CD8-positive, alpha-beta memory T cell (primary cell): ENCODE data around the gene SCD. TPM values are rescaled to one million over a fixed set of nuclear protein-coding genes. Genes with fewer than 3 reads are reported as not detected.
A peak's percentile ranks its signal among the peaks of the same experiment; 100 is the strongest.

Experiments
- CTCF ChIA-PET: fragments of 350-600 bp; sonication (Branson Sonifier 250); formaldehyde crosslinking; loops from one replicate; lab custom pipeline; 2021; ENCODE audit warnings: antibody characterized with exemption; lab: Charles Lee
- POLR2A ChIA-PET: fragments of 350-600 bp; sonication (Branson Sonifier 250); formaldehyde crosslinking; loops from one replicate; lab custom pipeline; 2021; ENCODE audit warnings: antibody characterized with exemption; lab: Charles Lee
- DNase-seq, 5 donors: peaks; one replicate each; pipeline versions ENCODE4 v3.0.0 to v3.0.0-alpha.2; 2020 to 2022; ENCODE audit warnings: mixed read lengths in 1 of 5
- H3K27ac ChIP-seq: one replicate; pipeline ENCODE4 v1.7.0; 2013; ENCODE audit warnings: low read depth, mild to moderate bottlenecking, low read length, moderate library complexity
- H3K27me3 ChIP-seq: 2 replicates; pipeline ENCODE4 v1.7.0; 2013; ENCODE audit warnings: low read length, mild to moderate bottlenecking; ENCODE audit not compliant: insufficient read depth, poor library complexity, severe bottlenecking
- H3K36me3 ChIP-seq: 2 replicates; pipeline ENCODE4 v1.7.0; 2013; ENCODE audit warnings: mild to moderate bottlenecking, low read length, moderate library complexity; ENCODE audit not compliant: insufficient read depth
- H3K4me1 ChIP-seq: 2 replicates; pipeline ENCODE4 v1.7.0; 2013; ENCODE audit warnings: mild to moderate bottlenecking, low read length, moderate library complexity; ENCODE audit not compliant: insufficient read depth
- H3K4me3 ChIP-seq: 2 replicates; pipeline ENCODE4 v1.7.0; 2013; ENCODE audit warnings: mild to moderate bottlenecking, low read length
- H3K9me3 ChIP-seq: 2 replicates; pipeline ENCODE4 v1.7.0; 2013; ENCODE audit warnings: mild to moderate bottlenecking, low read length
- H3K27ac Mint-ChIP-seq, 8 donors: one replicate each; pipeline ENCODE4 v1.8.0; 2020 to 2021; ENCODE audit warnings: mixed read lengths in 8 of 8, mild to moderate bottlenecking in 6 of 8, inconsistent platforms in 3 of 8, moderate library complexity in 3 of 8
- H3K27me3 Mint-ChIP-seq, 2 donors: one replicate each; pipeline ENCODE4 v1.8.0; 2020 to 2021; ENCODE audit warnings: mixed read lengths in 2 of 2, mild to moderate bottlenecking in 1 of 2, moderate library complexity in 1 of 2
- H3K36me3 Mint-ChIP-seq, 3 donors: one replicate each; pipeline ENCODE4 v1.8.0; 2020 to 2021; ENCODE audit warnings: mixed read lengths in 3 of 3, inconsistent platforms in 1 of 3, mild to moderate bottlenecking in 1 of 3
- H3K4me1 Mint-ChIP-seq, 3 donors: one replicate each; pipeline ENCODE4 v1.8.0; 2020 to 2021; ENCODE audit warnings: mixed read lengths in 3 of 3, inconsistent platforms in 1 of 3, mild to moderate bottlenecking in 1 of 3
- H3K4me3 Mint-ChIP-seq, 7 donors: one replicate each; pipeline ENCODE4 v1.8.0; 2020 to 2021; ENCODE audit warnings: mixed read lengths in 7 of 7, mild to moderate bottlenecking in 6 of 7, moderate library complexity in 4 of 7, inconsistent platforms in 2 of 7
- H3K9me3 Mint-ChIP-seq, 5 donors: one replicate each; pipeline ENCODE4 v1.8.0; 2020 to 2022; ENCODE audit warnings: mixed read lengths in 5 of 5, mild to moderate bottlenecking in 3 of 5, moderate library complexity in 2 of 5, inconsistent platforms in 1 of 5
- polyA plus RNA-seq: library from polyadenylated mRNA; unstranded; fragments of 300-500 nt; fragmentation: Illumina TruSeq; gene quantifications from one replicate; pipeline ENCODE4 v1.2.3, GENCODE V29; 2021
- total RNA-seq, 2 experiments: library from RNA; stranded (reverse); gene quantifications; one replicate each; pipeline ENCODE4 v1.2.3, GENCODE V29; 2021

Gene SCD
- total and polyA plus RNA-seq, 3 experiments from 2014 or later = 5.1 to 45.3 (median 43.9) TPM

DNA sequence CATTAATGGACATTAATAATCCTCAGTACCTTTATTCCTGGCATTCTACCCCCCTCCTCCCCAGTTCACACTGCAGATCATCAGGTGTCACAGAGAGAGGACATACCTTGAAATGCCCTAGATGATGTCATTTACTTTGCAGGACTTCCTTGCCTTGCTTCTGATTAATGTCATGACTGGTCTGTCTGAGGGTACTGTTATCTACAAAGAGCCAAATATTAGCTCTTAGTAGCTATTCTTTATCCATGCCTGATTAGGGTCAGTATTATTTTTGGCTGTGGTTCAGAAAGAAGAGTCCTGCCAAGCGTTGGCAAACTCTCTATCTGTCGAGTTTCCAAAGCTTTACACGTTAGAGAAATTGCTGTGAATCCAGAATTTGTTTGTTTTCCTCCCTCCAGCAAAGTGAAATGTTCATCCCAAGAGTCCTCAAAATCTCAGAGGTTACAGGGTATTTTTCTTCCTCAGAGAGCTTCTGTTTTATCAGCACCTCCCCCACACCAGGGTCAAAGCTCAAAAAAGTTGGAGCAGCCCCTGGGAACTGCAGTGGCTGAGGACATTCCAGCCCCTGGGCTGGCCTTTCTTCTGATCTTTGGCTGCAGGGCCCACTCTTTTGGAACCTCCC is 12.6 kb downstream of the SCD start:
- Histone ChIP-seq H3K9me3 (no peaks in the 10 kb centered on the region), H3K4me3 (no peak overlapping the region), H3K4me1 (no peaks in the 10 kb centered on the region), H3K36me3 (no peaks in the 10 kb centered on the region), H3K27me3 (no peaks in the 10 kb centered on the region), H3K27ac (no peak overlapping the region)
- Mint-ChIP-seq H3K27ac (peak overlapping the region in 4 of 8 donors; percentile 47 to 74 (median 70)), H3K36me3 (peaks cover 8 to 18% (median 14%) of the 10 kb centered on the region in 3 donors), H3K4me1 (peaks cover 4 to 7% (median 6%) of the 10 kb centered on the region in 3 donors), H3K4me3 (no peak overlapping the region), H3K27me3 (no peaks in the 10 kb centered on the region), H3K9me3 (no peaks in the 10 kb centered on the region)
- ChIA-PET POLR2A (no interaction called here), CTCF (no interaction called here)
- no peak for DNase-seq

GRCh38 chr10:100360234-100360633 is 13.2 kb downstream of the SCD start:
- Histone ChIP-seq H3K4me3 (no peak overlapping the region), H3K36me3 (no peaks in the 10 kb centered on the region), H3K9me3 (no peaks in the 10 kb centered on the region), H3K27ac (no peak overlapping the region), H3K4me1 (no peaks in the 10 kb centered on the region), H3K27me3 (no peaks in the 10 kb centered on the region)
- ChIA-PET CTCF (no interaction called here), POLR2A (no interaction called here)
- no peaks in the 10 kb centered on the region for H3K9me3 Mint-ChIP-seq
- H3K4me3 Mint-ChIP-seq = no peak overlapping the region
- H3K27ac Mint-ChIP-seq = peak overlapping the region in 1 of 8 donors; percentile 74
- H3K4me1 Mint-ChIP-seq = peaks cover 4 to 7% (median 6%) of the 10 kb centered on the region in 3 donors
- peaks cover 7 to 16% (median 13%) of the 10 kb centered on the region in 3 donors for H3K36me3 Mint-ChIP-seq
- DNase-seq = no peak
- H3K27me3 Mint-ChIP-seq = no peaks in the 10 kb centered on the region

- H3K27me3 Mint-ChIP-seq = no peaks in the 10 kb centered on the region
- no peak for DNase-seq
- no peaks in the 10 kb centered on the region for H3K9me3 Mint-ChIP-seq
- Histone ChIP-seq H3K4me3 (no peak overlapping the region), H3K4me1 (no peaks in the 10 kb centered on the region), H3K27me3 (no peaks in the 10 kb centered on the region), H3K36me3 (no peaks in the 10 kb centered on the region), H3K9me3 (no peaks in the 10 kb centered on the region), H3K27ac (no peak overlapping the region)
- no peak overlapping the region for H3K4me3 Mint-ChIP-seq
- H3K27ac Mint-ChIP-seq = peak overlapping the region in 3 of 8 donors; percentile 25 to 95 (median 59)
- peaks cover 2 to 7% (median 3%) of the 10 kb centered on the region in 3 donors for H3K36me3 Mint-ChIP-seq
- ChIA-PET CTCF (no interaction called here), POLR2A (no interaction called here)
- H3K4me1 Mint-ChIP-seq = peaks cover 4 to 7% (median 6%) of the 10 kb centered on the region in 3 donors
Observed at GRCh38 chr10:100362570-100363496, 15.8 kb downstream of the SCD start.

DNA sequence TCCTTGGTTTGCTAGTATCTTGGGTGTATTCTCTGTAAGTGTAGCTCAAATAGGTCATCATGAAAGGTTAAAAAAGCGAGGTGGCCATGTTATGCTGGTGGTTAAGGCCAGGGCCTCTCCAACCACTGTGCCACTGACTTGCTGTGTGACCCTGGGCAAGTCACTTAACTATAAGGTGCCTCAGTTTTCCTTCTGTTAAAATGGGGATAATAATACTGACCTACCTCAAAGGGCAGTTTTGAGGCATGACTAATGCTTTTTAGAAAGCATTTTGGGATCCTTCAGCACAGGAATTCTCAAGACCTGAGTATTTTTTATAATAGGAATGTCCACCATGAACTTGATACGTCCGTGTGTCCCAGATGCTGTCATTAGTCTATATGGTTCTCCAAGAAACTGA is 17.1 kb downstream of the SCD start:
- Mint-ChIP-seq H3K9me3 (no peaks in the 10 kb centered on the region), H3K27ac (no peak overlapping the region), H3K36me3 (peaks cover 2 to 7% (median 3%) of the 10 kb centered on the region in 3 donors), H3K27me3 (no peaks in the 10 kb centered on the region), H3K4me1 (peaks cover 3 to 4% (median 3%) of the 10 kb centered on the region in 3 donors), H3K4me3 (no peak overlapping the region)
- Histone ChIP-seq H3K4me1 (no peaks in the 10 kb centered on the region), H3K4me3 (no peak overlapping the region), H3K36me3 (no peaks in the 10 kb centered on the region), H3K27ac (no peak overlapping the region), H3K9me3 (no peaks in the 10 kb centered on the region), H3K27me3 (no peaks in the 10 kb centered on the region)
- no peak for DNase-seq
- POLR2A ChIA-PET = no interaction called here
- CTCF ChIA-PET = no interaction called here

DNA sequence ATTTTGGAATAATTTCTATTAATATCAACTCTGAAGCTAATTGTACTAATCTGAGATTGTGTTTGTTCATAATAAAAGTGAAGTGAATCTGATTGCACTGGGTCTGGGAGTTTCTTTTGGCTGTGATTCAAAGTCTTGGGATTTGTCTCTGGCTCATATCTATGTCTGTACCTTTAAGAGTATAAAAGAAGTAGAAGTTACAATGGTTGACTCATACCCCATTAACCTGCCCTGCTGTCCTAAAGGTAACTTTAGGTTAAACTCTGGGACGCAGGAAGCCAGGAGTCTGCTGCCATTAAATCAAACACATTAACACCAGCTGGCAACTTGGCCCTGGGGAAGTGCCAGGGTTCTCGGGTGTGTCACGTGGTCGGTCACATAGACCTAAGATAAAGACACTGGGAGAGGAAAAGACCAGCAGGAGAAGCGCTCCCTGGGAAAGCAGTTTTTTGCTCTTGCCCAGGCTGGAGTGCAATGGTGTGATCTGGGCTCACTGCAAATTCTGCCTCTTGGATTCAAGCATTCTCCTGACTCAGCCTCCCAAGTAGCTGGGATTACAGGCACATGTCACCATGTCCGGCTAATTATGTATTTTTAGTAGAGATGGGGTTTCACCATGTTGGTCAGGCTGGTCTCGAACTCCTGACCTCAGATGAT is 17.8 kb downstream of the SCD start:
- H3K36me3 Mint-ChIP-seq = peaks cover 2 to 7% (median 3%) of the 10 kb centered on the region in 3 donors
- H3K9me3 Mint-ChIP-seq = no peaks in the 10 kb centered on the region
- Histone ChIP-seq H3K27ac (no peak overlapping the region), H3K9me3 (no peaks in the 10 kb centered on the region), H3K4me3 (no peak overlapping the region), H3K27me3 (no peaks in the 10 kb centered on the region), H3K4me1 (peaks cover under 1% of the 10 kb centered on the region), H3K36me3 (no peaks in the 10 kb centered on the region)
- DNase-seq = no peak
- H3K27ac Mint-ChIP-seq = no peak overlapping the region
- H3K4me1 Mint-ChIP-seq = peaks cover 5 to 7% (median 6%) of the 10 kb centered on the region in 3 donors
- no peak overlapping the region for H3K4me3 Mint-ChIP-seq
- ChIA-PET CTCF (interaction anchor here (1.1 kb wide), 1 partner anchor 22 kb away, joined by 3 read pairs; no protein-coding TSS in a partner anchor), POLR2A (no interaction called here)
- H3K27me3 Mint-ChIP-seq = no peaks in the 10 kb centered on the region

DNA sequence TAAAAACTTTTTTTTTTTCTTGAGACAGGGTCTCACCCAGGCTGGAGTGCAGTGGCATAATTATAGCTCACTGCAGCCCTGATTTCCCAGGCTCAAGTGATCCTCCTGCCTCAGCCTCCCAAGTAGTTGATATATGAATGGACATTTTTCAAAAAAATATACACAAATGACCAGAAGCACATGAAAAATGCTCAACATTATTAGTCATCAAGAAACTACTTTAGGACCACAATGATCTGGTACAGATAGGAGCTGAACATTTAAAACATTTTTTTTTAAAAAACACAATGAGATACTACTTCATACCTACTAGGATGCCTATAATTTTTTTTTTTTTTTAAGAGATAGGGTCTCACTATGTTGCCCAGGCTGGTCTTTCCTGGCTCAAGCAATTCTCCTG is 21.7 kb downstream of the SCD start:
- Histone ChIP-seq H3K27ac (no peak overlapping the region), H3K27me3 (no peaks in the 10 kb centered on the region), H3K4me3 (no peak overlapping the region), H3K4me1 (peaks cover 34% of the 10 kb centered on the region), H3K9me3 (no peaks in the 10 kb centered on the region), H3K36me3 (no peaks in the 10 kb centered on the region)
- Mint-ChIP-seq H3K27ac (peak overlapping the region in 3 of 8 donors; percentile 26 to 63 (median 63)), H3K27me3 (no peaks in the 10 kb centered on the region), H3K4me3 (no peak overlapping the region), H3K36me3 (no peaks in the 10 kb centered on the region), H3K4me1 (peaks cover 23 to 25% (median 23%) of the 10 kb centered on the region in 3 donors), H3K9me3 (no peaks in the 10 kb centered on the region)
- DNase-seq = no peak
- ChIA-PET CTCF (no interaction called here), POLR2A (no interaction called here)

DNA sequence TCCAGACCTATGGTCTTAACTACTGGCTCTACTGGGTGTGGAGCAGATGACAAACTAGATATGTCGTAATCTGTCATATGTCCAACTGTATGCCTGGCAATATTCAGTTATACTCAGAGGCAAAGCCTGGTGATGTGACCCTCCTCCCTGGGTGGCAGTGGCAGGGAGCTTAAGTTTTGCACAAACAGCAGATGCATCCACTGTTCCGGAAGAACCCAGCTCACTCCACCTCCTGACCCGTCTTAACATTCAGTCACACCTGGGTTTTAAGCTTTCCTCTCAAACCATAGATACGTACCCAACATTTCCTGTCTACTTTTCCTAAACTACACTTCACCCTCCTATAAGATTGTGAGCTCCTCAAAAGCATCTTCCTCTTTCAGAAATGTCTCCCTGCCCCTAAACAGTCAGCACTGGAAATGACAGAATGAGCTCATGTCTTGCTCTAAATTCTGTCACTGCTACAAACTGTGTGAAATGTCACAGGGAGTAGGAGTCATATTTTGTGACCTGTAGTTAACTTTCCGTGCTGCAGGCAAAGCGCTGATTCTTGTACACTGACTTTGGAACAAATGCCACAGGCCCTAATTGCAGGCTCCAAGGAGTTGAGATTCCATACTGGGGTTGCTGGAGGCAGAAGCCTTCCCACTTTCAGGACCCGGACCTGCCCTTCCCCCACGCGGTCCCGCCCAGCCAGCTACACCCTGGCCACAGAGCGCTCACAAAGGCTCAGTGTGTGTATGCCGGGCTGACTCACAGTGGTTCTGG is 23.9 kb downstream of the SCD start:
- Mint-ChIP-seq H3K4me1 (peaks cover 23 to 25% (median 23%) of the 10 kb centered on the region in 3 donors), H3K9me3 (no peaks in the 10 kb centered on the region), H3K27me3 (no peaks in the 10 kb centered on the region), H3K4me3 (peak overlapping the region; percentile 59 to 89 (median 75)), H3K36me3 (no peaks in the 10 kb centered on the region), H3K27ac (peak overlapping the region in 7 of 8 donors; percentile 87 to 99 (median 97))
- ChIA-PET CTCF (interaction anchor here (0.8 to 1.8 kb wide), 8 partner anchors 10 to 165 kb away, joined by 3 to 8 read pairs (median 4); partner anchors contain the start of genes HIF1AN and SCD), POLR2A (interaction anchor here (1.5 kb wide), 1 partner anchor 24 kb away, joined by 5 read pairs; the partner anchor contains the start of gene SCD)
- Histone ChIP-seq H3K27me3 (no peaks in the 10 kb centered on the region), H3K4me1 (peaks cover 41% of the 10 kb centered on the region), H3K27ac (peak overlapping the region; percentile 80), H3K9me3 (no peaks in the 10 kb centered on the region), H3K36me3 (no peaks in the 10 kb centered on the region), H3K4me3 (peak overlapping the region; percentile 18)
- peak; percentile 41 to 65 (median 50) for DNase-seq
